Measurements from ENCODE around the gene CFAP210. TPM values are rescaled to one million over a fixed set of nuclear protein-coding genes. Genes with fewer than 3 reads are reported as not detected.

The CFAP210 gene
- total RNA-seq, 4 donors from 2014 or later = 0.80 TPM; not detected in 3

- H3K36me3 ChIP-seq = no peaks in the 10 kb centered on the region
- 61% methylated on average over 3 of the region's 3 CpGs for WGBS
- intact Hi-C loops (cut with DNase I) = no loop called here
Measured at GRCh38 chr2:169644173-169644572, 50.0 kb downstream of the CFAP210 start.

GRCh38 chr2:169641464-169641863 is 52.7 kb downstream of the CFAP210 start:
- 46% methylated on average over 2 of the region's 2 CpGs for WGBS
- H3K36me3 ChIP-seq = peaks cover 7 to 23% (median 12%) of the 10 kb centered on the region in 4 donors
- intact Hi-C loops (cut with DNase I) = no loop called here
- TF ChIP-seq POLR2A (IDR thresholded peaks at IDR 0.05; ENCODE audit: low read depth) (no peak), CTCF (IDR thresholded peaks at IDR 0.05) (no peak), EP300 (IDR thresholded peaks at IDR 0.05) (no peak), POLR2AphosphoS5 (IDR thresholded peaks at IDR 0.05) (no peak)
- H3K27ac ChIP-seq (replicated peaks in 1 of 4) = no peak overlapping the region
- H3K4me1 ChIP-seq = peaks cover 0 to 16% (median 13%) of the 10 kb centered on the region in 4 donors
- H3K27me3 ChIP-seq = no peaks in the 10 kb centered on the region
- DNase-seq (ENCODE audit: extremely low spot score) = no peak
- no peak overlapping the region for H3K4me3 ChIP-seq
- no peaks in the 10 kb centered on the region for H3K9me3 ChIP-seq

More at GRCh38 chr2:169644173-169644572, 50.0 kb downstream of the CFAP210 start:
- no peak for DNase-seq (ENCODE audit: extremely low spot score)
- Histone ChIP-seq H3K27me3 (no peaks in the 10 kb centered on the region), H3K4me1 (peaks cover 0 to 16% (median 13%) of the 10 kb centered on the region in 4 donors), H3K4me3 (no peak overlapping the region), H3K9me3 (no peaks in the 10 kb centered on the region), H3K27ac (replicated peaks in 1 of 4) (no peak overlapping the region)
- TF ChIP-seq CTCF (IDR thresholded peaks at IDR 0.05) (no peak), POLR2A (IDR thresholded peaks at IDR 0.05; ENCODE audit: low read depth) (no peak), POLR2AphosphoS5 (IDR thresholded peaks at IDR 0.05) (no peak), EP300 (IDR thresholded peaks at IDR 0.05) (no peak)

- Histone ChIP-seq H3K9me3 (no peaks in the 10 kb centered on the region), H3K4me1 (peaks cover 0 to 16% (median 13%) of the 10 kb centered on the region in 4 donors), H3K27me3 (no peaks in the 10 kb centered on the region), H3K27ac (replicated peaks in 1 of 4) (no peak overlapping the region), H3K36me3 (peaks cover 20 to 36% (median 24%) of the 10 kb centered on the region in 4 donors), H3K4me3 (no peak overlapping the region)
- no peak for DNase-seq (ENCODE audit: extremely low spot score)
- TF ChIP-seq POLR2A (IDR thresholded peaks at IDR 0.05; ENCODE audit: low read depth) (no peak), EP300 (IDR thresholded peaks at IDR 0.05) (no peak), CTCF (IDR thresholded peaks at IDR 0.05) (no peak), POLR2AphosphoS5 (IDR thresholded peaks at IDR 0.05) (no peak)
- WGBS = 91% methylated on average over 2 of the region's 2 CpGs
- intact Hi-C loops (cut with DNase I) = no loop called here
Measured at GRCh38 chr2:169640104-169640503, 54.1 kb downstream of the CFAP210 start.

GRCh38 chr2:169637620-169638019 is 56.6 kb downstream of the CFAP210 start:
- Histone ChIP-seq H3K36me3 (peaks cover 38 to 61% (median 48%) of the 10 kb centered on the region in 4 donors), H3K9me3 (no peaks in the 10 kb centered on the region), H3K27ac (replicated peaks in 1 of 4) (no peak overlapping the region), H3K4me1 (peaks cover 0 to 16% (median 13%) of the 10 kb centered on the region in 4 donors), H3K27me3 (no peaks in the 10 kb centered on the region), H3K4me3 (no peak overlapping the region)
- TF ChIP-seq POLR2A (IDR thresholded peaks at IDR 0.05; ENCODE audit: low read depth) = no peak
- no peak for TF ChIP-seq POLR2AphosphoS5 (IDR thresholded peaks at IDR 0.05)
- no peak for TF ChIP-seq CTCF (IDR thresholded peaks at IDR 0.05)
- TF ChIP-seq EP300 (IDR thresholded peaks at IDR 0.05) = no peak
- 96% methylated on average over 3 of the region's 3 CpGs for WGBS
- intact Hi-C loops (cut with DNase I) = no loop called here
- no peak for DNase-seq (ENCODE audit: extremely low spot score)

Measured in esophagus muscularis mucosa (tissue), 4 donors.